ENCODE data around the gene IL5RA.

The IL5RA gene

GRCh38 chr3:3086239-3086638 lies 23.9 kb downstream of the IL5RA start (continued):
- TF ChIP-seq CREB5 (CRISPR knock-in tag; IDR thresholded peaks at IDR 0.05; ENCODE audit: low read depth) = no peak
- TF ChIP-seq ZFP3 (CRISPR knock-in tag; IDR thresholded peaks at IDR 0.05) = no peak
- no peak for TF ChIP-seq POU6F1 (CRISPR knock-in tag; IDR thresholded peaks at IDR 0.05; ENCODE audit: borderline replicate concordance, low read depth)
- no peak for TF ChIP-seq ZFP30 (CRISPR knock-in tag; IDR thresholded peaks at IDR 0.05)
- TF ChIP-seq OSR1 (CRISPR knock-in tag; IDR thresholded peaks at IDR 0.05) = no peak
- TF ChIP-seq CSDC2 (CRISPR knock-in tag; IDR thresholded peaks at IDR 0.05) = no peak
- no peak for TF ChIP-seq ZNF70 (CRISPR knock-in tag; IDR thresholded peaks at IDR 0.05)
- no peak for TF ChIP-seq ISL1 (CRISPR knock-in tag; IDR thresholded peaks at IDR 0.05)

- no peak for ATAC-seq
- TF ChIP-seq POU6F1 (CRISPR knock-in tag; IDR thresholded peaks at IDR 0.05; ENCODE audit: borderline replicate concordance, low read depth) = no peak
- TF ChIP-seq CREB5 (CRISPR knock-in tag; IDR thresholded peaks at IDR 0.05; ENCODE audit: low read depth) = no peak
- no peak for TF ChIP-seq ZNF8 (CRISPR knock-in tag; IDR thresholded peaks at IDR 0.05)
- no peak for TF ChIP-seq ZNF565 (CRISPR knock-in tag; conservative IDR thresholded peaks at IDR 0.05; ENCODE audit: low read depth)
- no peak for TF ChIP-seq TCF4 (CRISPR knock-in tag; IDR thresholded peaks at IDR 0.05; ENCODE audit: borderline replicate concordance)
- TF ChIP-seq PATZ1 (CRISPR knock-in tag; IDR thresholded peaks at IDR 0.05; ENCODE audit: borderline replicate concordance) = no peak
- no peak for TF ChIP-seq ISL1 (CRISPR knock-in tag; IDR thresholded peaks at IDR 0.05)
- no peak for TF ChIP-seq BACH2 (CRISPR knock-in tag; IDR thresholded peaks at IDR 0.05; ENCODE audit: borderline replicate concordance)
- TF ChIP-seq TOX (CRISPR knock-in tag; IDR thresholded peaks at IDR 0.05; ENCODE audit: borderline replicate concordance) = no peak
- TF ChIP-seq ZC3H10 (CRISPR knock-in tag; IDR thresholded peaks at IDR 0.05) = no peak
- no peak for TF ChIP-seq ARNTL (CRISPR knock-in tag; IDR thresholded peaks at IDR 0.05; ENCODE audit: borderline replicate concordance, low read depth)
- no peak for TF ChIP-seq ZNF70 (CRISPR knock-in tag; IDR thresholded peaks at IDR 0.05)
- TF ChIP-seq CSDC2 (CRISPR knock-in tag; IDR thresholded peaks at IDR 0.05) = no peak
- TF ChIP-seq ESRRG (CRISPR knock-in tag; IDR thresholded peaks at IDR 0.05) = no peak
- no peak for TF ChIP-seq ZFP30 (CRISPR knock-in tag; IDR thresholded peaks at IDR 0.05)
- TF ChIP-seq CSRNP3 (CRISPR knock-in tag; IDR thresholded peaks at IDR 0.05) = no peak
- no peak for TF ChIP-seq TSHZ2 (CRISPR knock-in tag; IDR thresholded peaks at IDR 0.05)
- TF ChIP-seq GLIS3 (CRISPR knock-in tag; IDR thresholded peaks at IDR 0.05) = no peak
- no peak for TF ChIP-seq ZFP3 (CRISPR knock-in tag; IDR thresholded peaks at IDR 0.05)
Observed at GRCh38 chr3:3085782-3086181, 24.4 kb downstream of the IL5RA start.

Data from SK-N-SH treated with all-trans-retinoic acid at 6 μM for 48 hours (cell line).